K562 (cell line): ENCODE measurements around the gene FGF22. TPM values are rescaled to one million over a fixed set of nuclear protein-coding genes. Genes with fewer than 3 reads are reported as not detected.

Experiments
- EWSR1 ChIP-seq: fragments of 450-650 bp; IDR thresholded peaks from 2 replicates; pipeline ENCODE4 v1.6.1; 2018; ENCODE audit warnings: borderline replicate concordance, mild to moderate bottlenecking, low read depth, moderate library complexity; ENCODE audit not compliant: partially characterized antibody
- LEF1 ChIP-seq: fragments of 450-650 bp; IDR thresholded peaks from 2 replicates; pipeline ENCODE4 v1.6.1; 2016; ENCODE audit warnings: mild to moderate bottlenecking
- NONO ChIP-seq, 2 experiments: fragments of 200-400 bp in 1 of 2; fragments of 450-650 bp in 1 of 2; formaldehyde crosslinking in 1 of 2; IDR thresholded peaks; 2 replicates each; pipeline ENCODE4 v1.6.1; 2017; ENCODE audit warnings: low read depth in 2 of 2, mild to moderate bottlenecking in 2 of 2, moderate library complexity in 2 of 2, low read length in 1 of 2
- POLR2G ChIP-seq: fragments of 200-400 bp; formaldehyde crosslinking; IDR thresholded peaks from 2 replicates; pipeline ENCODE4 v1.6.1; 2017; ENCODE audit warnings: low read depth, mild to moderate bottlenecking, antibody characterized with exemption, low read length, moderate library complexity
- SAFB2 ChIP-seq: fragments of 200-400 bp; formaldehyde crosslinking; IDR thresholded peaks from 2 replicates; pipeline ENCODE4 v1.6.1; 2018; ENCODE audit warnings: borderline replicate concordance, low read length, low read depth, moderate library complexity; ENCODE audit not compliant: severe bottlenecking
- STAT5A ChIP-seq: IDR thresholded peaks from 2 replicates; pipeline ENCODE4 v1.6.1; 2012; ENCODE audit warnings: low read length, inconsistent platforms, borderline replicate concordance
- XRCC3 ChIP-seq: fragments of 450-650 bp; IDR thresholded peaks from 2 replicates; pipeline ENCODE4 v1.6.1; 2017; ENCODE audit warnings: mild to moderate bottlenecking, moderate library complexity
- polyA plus RNA-seq, 8 experiments: library from polyadenylated mRNA; depleted of rRNA in 4 of 8; stranded (reverse) in 5 of 8; unstranded in 3 of 8; fragments of >200 nt; fragmentation: Nextera tagmentation in 2 of 8; fragmentation: Illumina TruSeq in 1 of 8; extraction: Ambion mirVana in 2 of 8; extraction: Trizol in 1 of 8; gene quantifications; 2 replicates each; pipeline versions ENCODE4 v1.2.1 to v1.2.3, GENCODE V29; 2011 to 2014; ENCODE audit warnings: inconsistent platforms in 1 of 8, missing spikeins in 1 of 8
- total RNA-seq, 7 experiments: library from RNA; depleted of rRNA in 6 of 7; stranded (reverse); fragments of >200 nt in 6 of 7; fragmentation: Illumina TruSeq in 2 of 7; extraction: Trizol in 2 of 7; gene quantifications; 2 replicates each; pipeline versions ENCODE4 v1.2.1 to v1.2.3, GENCODE V29; 2011 to 2021; ENCODE audit warnings: low replicate concordance in 1 of 7
- TF ChIP-seq, protein P1 (sequence below): fragments of 450-650 bp; IDR thresholded peaks from one replicate; pipeline ENCODE4 v1.6.1; 2018; ENCODE audit warnings: mild to moderate bottlenecking, moderate library complexity; ENCODE audit not compliant: partially characterized antibody
- TF ChIP-seq, protein P2 (sequence below): fragments of 250-450 bp; sonication (Bioruptor Pico); IDR thresholded peaks from 2 replicates; pipeline ENCODE4 v1.4.0; 2020; ENCODE audit warnings: mild to moderate bottlenecking, moderate library complexity
- TF ChIP-seq, protein P3 (sequence below): IDR thresholded peaks from 3 replicates; pipeline ENCODE4 v1.6.1; 2011; ENCODE audit warnings: borderline replicate concordance, mild to moderate bottlenecking, moderate library complexity; ENCODE audit not compliant: insufficient read length; ENCODE audit errors: extremely low read depth
- TF ChIP-seq, protein P4 (sequence below): fragments of 250-450 bp; sonication (Bioruptor Pico); IDR thresholded peaks from 2 replicates; pipeline ENCODE4 v1.8.0; 2022; ENCODE audit warnings: inconsistent platforms, mild to moderate bottlenecking, moderate library complexity, borderline replicate concordance
- TF ChIP-seq, protein P5 (sequence below), 3 experiments: fragments of 200-800 bp in 1 of 3; sonication (Bioruptor generic) in 1 of 3; sonication (generic) in 1 of 3; formaldehyde crosslinking in 1 of 3; IDR thresholded peaks; 2 replicates each; pipeline versions ENCODE4 v1.6.1 to v1.8.0; 2016 to 2022; ENCODE audit warnings: mild to moderate bottlenecking in 2 of 3, missing compliant biosample characterization in 2 of 3, missing genetic modification characterization in 2 of 3, missing genetic modification reagents in 1 of 3

FGF22 gene
- total and polyA plus RNA-seq, 9 of the 15 experiments (the other 6 are each of a cell fraction or from before 2014, with no cell fraction given), result 0.14 to 2.2 (median 0.86) TPM; not detected in 4

DNA sequence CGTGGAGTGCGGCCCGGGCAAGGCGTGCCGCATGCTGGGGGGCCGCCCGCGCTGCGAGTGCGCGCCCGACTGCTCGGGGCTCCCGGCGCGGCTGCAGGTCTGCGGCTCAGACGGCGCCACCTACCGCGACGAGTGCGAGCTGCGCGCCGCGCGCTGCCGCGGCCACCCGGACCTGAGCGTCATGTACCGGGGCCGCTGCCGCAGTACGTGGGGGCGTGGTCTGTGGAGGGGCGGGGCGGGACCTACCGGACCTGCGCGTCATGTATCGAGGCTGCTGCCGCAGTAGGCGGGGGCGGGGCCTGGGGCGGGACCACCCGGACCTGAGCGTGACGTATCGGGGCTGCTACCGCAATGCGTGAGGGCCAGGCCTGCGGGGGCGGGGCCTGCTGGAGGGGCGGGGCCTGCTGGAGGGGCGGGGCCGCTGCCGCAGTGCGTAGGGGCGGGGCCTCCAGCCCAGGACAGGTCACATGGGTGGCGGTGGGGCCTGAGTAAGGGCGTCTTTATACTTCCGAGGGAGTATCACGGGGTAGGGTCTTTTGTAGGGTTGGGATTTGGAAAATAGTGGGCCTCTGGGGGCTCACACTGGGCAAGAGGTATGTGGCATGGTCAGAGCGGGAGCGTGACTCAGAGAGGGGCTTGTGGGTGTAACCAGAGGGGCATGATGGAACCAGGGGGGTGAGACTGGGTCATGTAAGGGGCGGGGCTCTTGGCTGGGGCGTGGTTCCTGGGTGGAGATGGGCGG, 40.8 kb downstream of the FGF22 start (continued):
- TF ChIP-seq SAFB2 (no peak), NONO (IDR thresholded peaks at IDR 0.05; ENCODE audit: low read depth in 2 of 2, low read length in 1 of 2) (peak in 1 of 2 experiments; percentile 96; a peak in 3 of 4 replicates), LEF1 (0 out of 2 replicates have a peak, but pooled peaks have one; percentile 47), POLR2G (peak; percentile 97), EWSR1 (no peak), XRCC3 (no peak), STAT5A (no peak)
- TF ChIP-seq, protein P1, sequence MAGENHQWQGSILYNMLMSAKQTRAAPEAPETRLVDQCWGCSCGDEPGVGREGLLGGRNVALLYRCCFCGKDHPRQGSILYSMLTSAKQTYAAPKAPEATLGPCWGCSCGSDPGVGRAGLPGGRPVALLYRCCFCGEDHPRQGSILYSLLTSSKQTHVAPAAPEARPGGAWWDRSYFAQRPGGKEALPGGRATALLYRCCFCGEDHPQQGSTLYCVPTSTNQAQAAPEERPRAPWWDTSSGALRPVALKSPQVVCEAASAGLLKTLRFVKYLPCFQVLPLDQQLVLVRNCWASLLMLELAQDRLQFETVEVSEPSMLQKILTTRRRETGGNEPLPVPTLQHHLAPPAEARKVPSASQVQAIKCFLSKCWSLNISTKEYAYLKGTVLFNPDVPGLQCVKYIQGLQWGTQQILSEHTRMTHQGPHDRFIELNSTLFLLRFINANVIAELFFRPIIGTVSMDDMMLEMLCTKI, result no peak
- TF ChIP-seq, protein P2, sequence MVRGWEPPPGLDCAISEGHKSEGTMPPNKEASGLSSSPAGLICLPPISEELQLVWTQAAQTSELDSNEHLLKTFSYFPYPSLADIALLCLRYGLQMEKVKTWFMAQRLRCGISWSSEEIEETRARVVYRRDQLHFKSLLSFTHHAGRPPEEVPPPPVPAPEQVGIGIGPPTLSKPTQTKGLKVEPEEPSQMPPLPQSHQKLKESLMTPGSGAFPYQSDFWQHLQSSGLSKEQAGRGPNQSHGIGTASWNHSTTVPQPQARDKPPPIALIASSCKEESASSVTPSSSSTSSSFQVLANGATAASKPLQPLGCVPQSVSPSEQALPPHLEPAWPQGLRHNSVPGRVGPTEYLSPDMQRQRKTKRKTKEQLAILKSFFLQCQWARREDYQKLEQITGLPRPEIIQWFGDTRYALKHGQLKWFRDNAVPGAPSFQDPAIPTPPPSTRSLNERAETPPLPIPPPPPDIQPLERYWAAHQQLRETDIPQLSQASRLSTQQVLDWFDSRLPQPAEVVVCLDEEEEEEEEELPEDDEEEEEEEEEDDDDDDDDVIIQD, result no peak
- TF ChIP-seq, protein P3, sequence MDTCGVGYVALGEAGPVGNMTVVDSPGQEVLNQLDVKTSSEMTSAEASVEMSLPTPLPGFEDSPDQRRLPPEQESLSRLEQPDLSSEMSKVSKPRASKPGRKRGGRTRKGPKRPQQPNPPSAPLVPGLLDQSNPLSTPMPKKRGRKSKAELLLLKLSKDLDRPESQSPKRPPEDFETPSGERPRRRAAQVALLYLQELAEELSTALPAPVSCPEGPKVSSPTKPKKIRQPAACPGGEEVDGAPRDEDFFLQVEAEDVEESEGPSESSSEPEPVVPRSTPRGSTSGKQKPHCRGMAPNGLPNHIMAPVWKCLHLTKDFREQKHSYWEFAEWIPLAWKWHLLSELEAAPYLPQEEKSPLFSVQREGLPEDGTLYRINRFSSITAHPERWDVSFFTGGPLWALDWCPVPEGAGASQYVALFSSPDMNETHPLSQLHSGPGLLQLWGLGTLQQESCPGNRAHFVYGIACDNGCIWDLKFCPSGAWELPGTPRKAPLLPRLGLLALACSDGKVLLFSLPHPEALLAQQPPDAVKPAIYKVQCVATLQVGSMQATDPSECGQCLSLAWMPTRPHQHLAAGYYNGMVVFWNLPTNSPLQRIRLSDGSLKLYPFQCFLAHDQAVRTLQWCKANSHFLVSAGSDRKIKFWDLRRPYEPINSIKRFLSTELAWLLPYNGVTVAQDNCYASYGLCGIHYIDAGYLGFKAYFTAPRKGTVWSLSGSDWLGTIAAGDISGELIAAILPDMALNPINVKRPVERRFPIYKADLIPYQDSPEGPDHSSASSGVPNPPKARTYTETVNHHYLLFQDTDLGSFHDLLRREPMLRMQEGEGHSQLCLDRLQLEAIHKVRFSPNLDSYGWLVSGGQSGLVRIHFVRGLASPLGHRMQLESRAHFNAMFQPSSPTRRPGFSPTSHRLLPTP, result no peak
- TF ChIP-seq, protein P4, sequence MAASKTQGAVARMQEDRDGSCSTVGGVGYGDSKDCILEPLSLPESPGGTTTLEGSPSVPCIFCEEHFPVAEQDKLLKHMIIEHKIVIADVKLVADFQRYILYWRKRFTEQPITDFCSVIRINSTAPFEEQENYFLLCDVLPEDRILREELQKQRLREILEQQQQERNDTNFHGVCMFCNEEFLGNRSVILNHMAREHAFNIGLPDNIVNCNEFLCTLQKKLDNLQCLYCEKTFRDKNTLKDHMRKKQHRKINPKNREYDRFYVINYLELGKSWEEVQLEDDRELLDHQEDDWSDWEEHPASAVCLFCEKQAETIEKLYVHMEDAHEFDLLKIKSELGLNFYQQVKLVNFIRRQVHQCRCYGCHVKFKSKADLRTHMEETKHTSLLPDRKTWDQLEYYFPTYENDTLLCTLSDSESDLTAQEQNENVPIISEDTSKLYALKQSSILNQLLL (CRISPR knock-in tag), result no peak
- TF ChIP-seq, protein P5, sequence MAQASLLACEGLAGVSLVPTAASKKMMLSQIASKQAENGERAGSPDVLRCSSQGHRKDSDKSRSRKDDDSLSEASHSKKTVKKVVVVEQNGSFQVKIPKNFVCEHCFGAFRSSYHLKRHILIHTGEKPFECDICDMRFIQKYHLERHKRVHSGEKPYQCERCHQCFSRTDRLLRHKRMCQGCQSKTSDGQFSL (CRISPR knock-in tag; IDR thresholded peaks at IDR 0.05), result peak; percentile 22; the same call in 1 of the 2 replicates
- TF ChIP-seq, protein P5 (tag; IDR thresholded peaks at IDR 0.05), result peak in 1 of 2 experiments; percentile 60; a peak in 1 of 4 replicates
